ENCODE data around the gene STIL.

DNA sequence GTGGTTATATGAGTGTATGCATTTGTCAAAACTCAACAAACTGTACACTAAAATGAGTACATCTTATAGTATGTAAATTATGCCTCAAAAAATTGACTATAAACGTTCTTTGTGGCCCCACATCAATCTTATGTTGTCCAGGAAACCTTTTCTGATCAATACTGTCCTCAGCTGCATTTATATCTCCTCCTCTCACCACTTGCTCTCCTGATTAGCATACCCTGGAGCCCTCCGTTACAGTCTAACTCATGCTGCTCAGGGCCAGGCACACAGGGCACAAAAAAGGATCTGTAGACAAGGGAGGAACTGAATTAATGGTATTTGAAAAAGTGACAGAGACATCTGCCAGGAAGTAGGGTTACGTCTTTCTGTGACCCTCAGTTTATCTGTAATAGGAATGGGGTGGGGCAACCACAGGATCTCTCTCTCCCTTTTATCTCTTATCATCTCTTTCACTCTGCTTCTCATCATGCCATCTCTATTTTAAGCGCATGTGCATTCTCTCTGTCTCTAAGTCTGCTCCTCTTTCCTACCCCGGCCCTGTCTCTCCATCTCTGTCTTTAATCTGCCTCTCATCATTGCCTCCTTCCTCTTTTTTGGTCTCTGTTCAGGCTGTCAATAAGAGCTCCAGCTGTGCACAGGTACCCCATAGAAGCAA is 74.9 kb downstream of the STIL start:
- TF ChIP-seq EP300 (IDR thresholded peaks at IDR 0.05; ENCODE audit: borderline replicate concordance) (no peak), TEAD4 (IDR thresholded peaks at IDR 0.05) (no peak), RAD21 (IDR thresholded peaks at IDR 0.05; ENCODE audit: low read depth) (no peak), EGR1 (IDR thresholded peaks at IDR 0.05) (no peak)
- TF ChIP-seq, protein P1, sequence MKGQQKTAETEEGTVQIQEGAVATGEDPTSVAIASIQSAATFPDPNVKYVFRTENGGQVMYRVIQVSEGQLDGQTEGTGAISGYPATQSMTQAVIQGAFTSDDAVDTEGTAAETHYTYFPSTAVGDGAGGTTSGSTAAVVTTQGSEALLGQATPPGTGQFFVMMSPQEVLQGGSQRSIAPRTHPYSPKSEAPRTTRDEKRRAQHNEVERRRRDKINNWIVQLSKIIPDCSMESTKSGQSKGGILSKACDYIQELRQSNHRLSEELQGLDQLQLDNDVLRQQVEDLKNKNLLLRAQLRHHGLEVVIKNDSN (IDR thresholded peaks at IDR 0.05): no peak
